ENCODE results near the gene FNIP2.
"Not testable (repeated sequence)": the region's sequence is repeated elsewhere in the genome, so short reads cannot be mapped to it uniquely, and the experiment has no call there.

The FNIP2 gene

DNA sequence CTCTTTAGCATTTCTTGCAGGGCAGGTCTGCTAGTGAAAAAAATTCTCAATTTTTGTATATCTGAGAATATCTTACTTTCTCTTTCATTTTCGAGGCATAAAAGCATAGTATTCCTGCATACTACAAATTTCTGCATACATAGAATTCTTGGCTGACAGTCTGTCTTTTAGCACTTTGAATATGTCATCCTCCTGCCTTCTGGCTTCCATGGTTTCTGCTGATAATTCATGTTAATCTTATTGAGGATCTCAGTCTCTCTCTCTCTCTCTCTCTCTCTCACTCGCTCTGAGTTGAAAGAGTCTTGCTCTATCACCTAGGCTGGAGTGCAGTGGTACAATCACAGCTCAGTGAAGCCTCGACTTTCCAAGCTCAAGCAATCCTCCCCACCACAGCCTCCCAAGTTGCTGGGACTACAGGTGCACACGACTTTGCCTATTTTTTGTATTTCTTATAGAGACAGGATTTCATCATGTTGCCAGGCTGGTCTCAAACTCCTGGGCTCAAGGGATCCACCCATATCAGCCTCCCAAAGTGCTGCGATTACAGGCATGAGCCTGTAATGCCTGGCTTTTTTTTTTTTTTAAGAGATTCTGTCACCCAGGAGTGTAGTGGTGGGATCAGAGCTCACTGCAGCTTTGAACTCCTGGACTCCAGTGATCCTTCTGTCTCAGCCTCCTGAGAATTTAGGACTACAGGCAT is 161.3 kb downstream of the FNIP2 start:
- DNase-seq = no peak

DNA sequence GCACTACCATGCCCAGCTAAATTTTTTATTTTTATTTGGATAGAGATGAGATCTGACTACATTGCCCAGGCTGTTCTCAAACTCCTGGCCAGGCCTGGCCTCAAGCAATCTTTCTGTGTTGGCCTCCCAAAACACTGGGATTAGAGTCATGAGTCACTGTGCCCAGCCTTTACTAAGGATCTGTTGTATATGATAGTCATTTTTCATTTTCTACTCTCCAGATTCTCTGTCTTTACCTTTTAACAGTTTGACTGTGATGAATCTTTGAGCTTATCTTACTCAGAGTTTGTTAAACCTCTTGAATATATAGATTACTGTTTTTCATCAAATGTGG is 161.8 kb downstream of the FNIP2 start:
- no peak for DNase-seq

DNA sequence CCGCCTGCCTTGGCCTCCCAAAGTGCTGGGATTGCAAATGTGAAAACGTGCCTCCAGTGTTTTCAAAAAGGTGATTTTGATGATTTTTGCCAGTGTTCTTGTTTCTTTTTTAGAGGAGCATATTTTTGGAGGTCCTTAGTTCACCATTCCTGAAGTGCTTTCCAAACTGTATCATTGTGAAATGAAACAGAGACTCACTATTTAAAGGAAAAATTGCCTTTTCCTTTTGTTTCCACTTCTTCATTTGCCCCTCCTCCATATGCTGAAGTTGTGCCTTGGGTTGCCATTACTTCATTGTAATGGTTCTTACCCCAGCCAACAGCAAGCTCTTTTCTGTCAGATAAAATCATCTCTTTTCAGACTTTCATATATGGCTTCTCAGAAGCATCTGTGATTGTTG is 164.4 kb downstream of the FNIP2 start:
- no peak for DNase-seq

DNA sequence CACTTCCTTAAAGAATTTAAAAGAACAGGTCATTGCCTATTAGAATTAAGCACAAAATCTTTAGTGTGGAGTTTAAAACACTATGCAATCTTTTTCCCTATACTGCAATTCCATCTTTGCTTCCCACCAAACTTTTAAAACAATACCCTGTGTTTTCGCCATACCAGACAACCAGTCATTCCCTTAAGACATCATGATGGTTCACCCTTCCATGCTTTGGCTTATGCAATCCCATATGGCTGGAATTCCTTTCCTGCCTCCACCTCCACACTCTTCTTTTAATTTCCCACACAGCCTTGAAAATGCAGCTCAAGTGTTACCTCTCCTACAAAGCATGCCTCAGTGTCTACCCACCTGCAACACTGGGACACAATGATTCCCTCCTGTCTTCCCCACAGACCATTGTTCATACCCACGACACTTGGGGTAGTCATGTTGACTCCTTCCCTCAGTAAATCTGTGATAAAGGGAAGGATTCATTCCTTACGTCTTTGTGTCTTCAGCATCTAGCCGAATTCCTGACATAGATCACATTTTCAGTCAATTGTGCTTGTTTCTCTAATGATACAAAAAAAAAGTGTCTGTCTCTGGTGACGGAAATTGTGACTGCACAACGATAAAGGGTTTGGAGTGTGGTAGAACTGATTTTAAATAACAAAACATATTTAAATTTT is 166.3 kb downstream of the FNIP2 start:
- no peak for DNase-seq

DNA sequence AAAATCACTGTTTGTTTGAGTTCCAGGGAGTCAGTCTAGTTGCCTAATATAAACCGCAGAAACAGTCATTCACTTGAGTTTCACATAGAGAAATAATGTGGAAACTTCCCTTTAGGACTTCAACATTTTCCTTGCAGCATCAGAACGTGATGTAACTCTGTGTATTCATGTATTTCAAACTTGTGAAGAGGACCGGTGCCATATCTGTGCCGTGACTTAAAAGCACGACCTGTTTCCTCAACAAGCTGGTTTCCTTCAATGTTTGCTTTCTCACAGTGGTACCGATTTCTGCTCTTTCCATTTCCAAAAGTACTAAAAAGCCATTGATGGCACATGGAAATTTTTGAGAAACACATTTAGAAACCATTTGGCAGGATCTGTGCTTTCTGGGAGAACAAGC is 167.4 kb downstream of the FNIP2 start:
- peak; percentile 31 for DNase-seq

DNA sequence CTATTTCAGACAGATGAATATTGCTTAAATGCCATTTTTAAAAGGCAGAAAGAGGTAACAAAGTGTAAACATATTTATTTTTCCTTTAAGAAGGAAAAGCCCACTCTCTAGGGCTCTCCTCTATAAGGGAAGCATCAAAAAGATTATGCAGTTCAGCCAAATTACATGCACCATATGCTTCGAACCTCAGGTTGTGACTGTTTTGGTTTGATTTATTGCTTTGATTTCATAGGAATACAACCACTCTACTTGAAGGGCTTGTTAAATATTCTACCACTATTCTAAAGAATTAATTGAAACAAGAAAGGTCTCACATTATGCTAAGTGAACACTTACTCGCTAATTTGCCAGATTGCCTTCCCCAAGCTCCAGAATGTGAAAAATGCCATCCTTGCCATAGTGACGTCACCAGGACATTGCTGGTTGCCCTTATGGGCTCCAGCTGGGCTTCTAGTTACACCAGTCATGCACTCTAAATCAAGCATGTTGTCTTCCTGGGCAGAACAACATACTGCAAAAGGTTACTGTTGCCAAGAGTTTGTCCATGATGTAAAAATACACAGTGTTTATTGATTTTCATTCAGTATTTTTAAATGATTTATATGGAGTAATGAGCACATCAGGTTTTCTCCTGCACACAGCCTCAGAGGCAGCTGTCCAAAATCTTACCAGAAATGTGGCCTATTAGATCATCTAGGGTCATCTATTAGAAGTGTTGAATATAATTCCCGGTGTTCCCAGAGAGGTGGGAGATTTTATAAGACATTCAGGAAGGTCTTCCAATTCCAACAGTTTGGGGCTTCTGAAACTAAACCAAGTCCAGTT is 169.6 kb downstream of the FNIP2 start:
- no peak for DNase-seq

DNA sequence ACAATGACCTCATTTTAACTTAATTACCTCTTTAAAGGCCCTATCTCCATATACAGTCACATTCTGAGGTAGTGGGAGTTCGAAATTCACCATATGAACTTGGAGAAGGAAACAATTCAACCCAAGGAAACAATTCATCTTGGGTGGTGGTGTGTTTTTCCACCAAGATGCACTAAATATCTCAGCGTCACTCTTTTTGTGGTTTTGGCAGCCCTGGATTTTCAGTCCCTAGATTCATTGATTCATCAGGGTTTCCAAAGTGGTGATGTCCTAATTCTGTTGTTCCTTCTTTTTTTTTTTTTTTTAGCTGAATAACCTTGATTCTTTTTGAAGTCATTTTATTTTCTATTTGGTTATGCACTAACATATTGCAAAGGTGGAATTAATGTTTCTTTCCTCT is 171.4 kb downstream of the FNIP2 start:
- no peak for DNase-seq

DNA sequence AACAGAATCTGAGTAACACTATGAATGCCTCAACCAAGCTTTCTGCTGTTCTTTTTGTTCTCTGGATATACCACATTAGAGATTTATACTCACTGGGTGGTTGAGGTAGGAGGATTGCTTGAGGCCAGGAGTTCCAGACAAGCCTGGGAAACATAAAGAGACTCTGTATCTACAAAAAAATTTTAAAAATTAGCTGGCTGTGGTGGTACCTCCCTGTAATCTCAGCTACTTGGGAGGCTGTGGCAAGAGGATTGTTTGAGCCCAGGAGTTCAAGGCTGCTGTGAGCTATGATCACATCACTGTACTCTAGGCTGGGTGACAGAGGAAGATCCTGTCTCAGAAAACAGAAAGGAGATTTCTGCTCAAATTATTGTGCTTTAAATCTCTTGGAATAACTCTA is 172.5 kb downstream of the FNIP2 start:
- no peak for DNase-seq

DNA sequence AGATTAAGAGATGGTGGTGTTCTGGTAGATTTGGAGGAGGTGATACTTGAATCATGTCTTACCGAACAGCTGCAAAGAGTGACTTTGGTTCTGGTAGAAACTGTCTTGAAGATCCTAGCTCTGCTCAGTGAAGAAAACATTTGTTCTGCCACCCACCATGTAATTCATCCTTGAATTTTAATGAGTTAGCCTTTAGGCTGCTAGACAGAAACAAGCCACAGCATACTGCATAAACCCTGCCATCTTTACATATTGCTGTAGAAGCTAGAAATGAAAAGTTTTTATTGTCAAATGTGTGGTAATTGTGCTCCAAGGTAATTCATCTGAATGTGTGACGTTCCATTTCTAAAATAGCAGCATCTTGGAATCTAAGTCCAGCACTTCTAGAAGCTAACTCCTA is 173.1 kb downstream of the FNIP2 start:
- DNase-seq = no peak

DNA sequence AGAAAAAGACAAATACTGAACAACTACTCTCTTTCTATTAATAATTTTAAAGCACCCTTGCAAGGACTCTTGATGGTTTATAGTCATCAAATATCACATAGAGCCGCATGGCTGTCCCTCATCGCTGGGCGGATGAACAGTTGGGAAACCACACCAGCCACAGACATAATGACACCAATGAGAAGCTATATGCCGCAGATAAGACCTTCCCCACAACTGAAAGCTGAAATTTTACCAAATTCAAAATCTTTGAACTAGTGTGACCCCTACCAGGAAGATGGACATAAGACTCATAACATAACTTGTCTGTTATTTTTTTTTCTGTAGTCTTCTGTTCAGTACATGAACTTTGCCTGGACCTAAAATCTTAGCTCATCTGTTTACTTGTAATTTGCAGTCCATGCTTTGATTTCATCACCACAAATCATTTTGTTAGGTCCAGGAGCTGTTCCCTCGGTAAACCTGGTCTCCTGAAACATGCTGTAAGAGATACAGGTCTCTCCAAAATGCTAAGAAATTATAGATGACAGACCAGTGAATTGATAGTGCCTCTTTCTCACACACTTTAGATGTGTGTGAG is 176.8 kb downstream of the FNIP2 start:
- no peak for DNase-seq

DNA sequence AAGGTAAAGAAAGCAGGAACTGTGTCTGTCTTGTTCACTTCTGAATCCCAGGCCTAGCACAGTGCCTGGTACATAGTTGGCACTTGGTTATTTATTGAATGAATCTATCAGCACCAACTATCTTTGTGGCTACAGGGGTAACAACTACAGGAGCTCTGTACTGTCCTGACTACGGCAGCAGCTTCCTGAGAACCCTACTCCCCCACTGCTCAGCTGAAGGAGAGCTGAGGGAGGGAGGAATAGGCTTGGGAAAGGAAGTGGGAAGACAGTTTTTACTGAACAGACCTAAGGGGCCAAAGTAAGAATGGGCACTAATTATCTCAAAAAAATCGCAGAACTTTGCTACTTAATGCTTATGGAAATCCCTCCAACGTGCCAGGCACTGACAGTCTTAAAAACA is 178.0 kb downstream of the FNIP2 start:
- DNase-seq = no peak

DNA sequence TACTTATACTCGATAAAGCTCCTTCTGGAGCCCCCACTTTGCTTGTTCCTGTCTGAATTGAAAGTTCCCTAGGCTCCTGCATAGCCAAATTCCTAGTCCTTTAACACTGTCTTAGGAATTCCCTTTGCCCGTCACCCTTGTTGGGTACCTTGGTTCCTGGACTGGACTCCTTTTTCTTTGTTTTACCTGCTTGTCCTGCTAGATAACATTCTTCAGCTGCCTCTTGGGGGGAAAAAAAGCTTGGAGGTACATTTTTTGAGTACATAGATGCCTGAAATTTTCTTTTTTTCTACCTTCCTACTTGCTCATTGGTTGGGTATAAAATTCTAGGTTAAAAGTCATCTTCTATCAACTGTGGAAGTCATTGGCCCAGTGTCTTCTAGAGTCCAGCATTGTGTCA is 179.2 kb downstream of the FNIP2 start:
- DNase-seq = no peak

DNA sequence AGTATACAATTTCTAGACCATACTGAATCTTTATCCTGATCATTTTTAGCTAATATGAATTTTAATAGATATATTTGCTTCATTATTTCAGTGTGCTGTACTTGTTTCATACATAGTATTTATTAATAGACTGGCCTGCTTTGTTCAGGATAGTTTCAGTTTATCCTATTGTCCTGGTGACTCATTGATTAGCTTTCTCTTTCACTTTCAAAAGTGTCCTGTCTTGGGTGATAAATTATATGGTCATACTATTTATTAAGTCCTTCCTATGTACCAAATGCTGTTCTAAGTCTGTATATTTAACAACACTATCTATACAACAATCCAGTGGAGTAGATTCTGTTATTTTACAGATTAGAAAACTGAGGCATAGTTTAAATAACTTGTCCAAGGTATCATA is 180.3 kb downstream of the FNIP2 start:
- DNase-seq = no peak

DNA sequence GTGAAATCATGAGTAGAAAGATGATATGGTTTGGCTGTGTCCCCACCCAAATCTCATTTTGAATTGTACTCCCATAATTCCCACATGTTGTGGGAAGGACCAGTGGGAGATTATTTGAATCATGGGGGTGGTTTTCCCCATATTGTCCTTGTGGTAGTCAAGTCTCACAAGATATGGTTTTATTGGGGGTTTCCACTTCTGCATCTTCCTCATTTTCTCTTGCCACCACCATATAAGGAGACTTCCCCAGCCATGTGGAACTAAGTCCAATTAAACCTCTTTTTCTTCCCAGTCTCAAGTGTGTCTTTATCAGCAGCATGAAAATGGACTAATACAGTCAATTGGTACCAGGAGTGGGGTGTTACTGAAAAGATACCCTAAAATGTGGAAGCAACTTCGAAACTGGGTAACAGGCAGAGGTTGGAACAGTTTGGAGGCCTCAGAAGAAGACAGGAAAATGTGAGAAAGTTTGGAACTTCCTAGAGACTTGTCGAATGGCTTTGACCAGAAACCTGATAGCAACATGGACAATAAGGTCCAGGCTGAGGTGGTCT is 183.5 kb downstream of the FNIP2 start:
- not testable (repeated sequence) for DNase-seq

DNA sequence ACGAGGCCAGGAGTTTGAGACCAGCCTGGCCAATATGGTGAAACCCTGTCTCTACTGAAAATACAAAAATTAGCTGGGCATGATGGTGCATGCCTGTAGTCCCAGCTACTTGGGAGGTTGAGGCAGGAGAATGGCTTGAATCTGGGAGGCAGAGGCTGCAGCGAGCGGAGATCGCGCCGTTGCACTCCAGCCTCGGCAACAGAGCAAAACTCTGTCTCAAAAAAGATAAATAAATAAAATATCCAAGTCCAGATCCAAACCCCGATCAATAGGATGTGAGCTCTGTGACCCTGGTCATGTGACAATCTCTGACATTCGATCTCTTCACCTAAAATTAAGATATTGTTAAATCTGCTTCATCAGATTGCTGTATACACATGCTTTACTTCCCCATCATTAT is 187.5 kb downstream of the FNIP2 start:
- DNase-seq = not testable (repeated sequence)

DNA sequence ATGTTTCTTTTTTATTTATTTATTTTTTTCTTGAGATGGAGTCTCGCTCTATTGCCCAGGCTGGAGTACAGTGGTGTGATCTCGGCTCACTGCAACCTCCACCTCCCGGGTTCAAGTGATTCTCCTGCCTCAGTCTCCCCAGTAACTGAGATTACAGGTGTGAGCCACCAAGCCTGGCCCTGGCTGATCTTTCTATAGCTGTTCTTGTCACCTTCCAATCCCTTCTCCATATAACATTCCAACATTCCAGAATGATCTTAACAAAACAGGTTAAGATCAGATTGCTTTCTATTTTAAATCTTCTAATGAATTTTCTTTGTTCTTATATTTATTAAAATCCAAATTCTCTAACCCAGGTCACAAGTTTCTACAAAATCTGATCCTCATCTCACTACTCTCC is 188.1 kb downstream of the FNIP2 start:
- DNase-seq = not testable (repeated sequence)
